Measurements from ENCODE around the gene ITGB2. TPM values are rescaled to one million over a fixed set of nuclear protein-coding genes. Genes with fewer than 3 reads are reported as not detected.
A peak's percentile ranks its signal among the peaks of the same experiment; 100 is the strongest.

ITGB2 gene
- total RNA-seq, 1 experiment from 2014 or later = 1.5 TPM

DNA sequence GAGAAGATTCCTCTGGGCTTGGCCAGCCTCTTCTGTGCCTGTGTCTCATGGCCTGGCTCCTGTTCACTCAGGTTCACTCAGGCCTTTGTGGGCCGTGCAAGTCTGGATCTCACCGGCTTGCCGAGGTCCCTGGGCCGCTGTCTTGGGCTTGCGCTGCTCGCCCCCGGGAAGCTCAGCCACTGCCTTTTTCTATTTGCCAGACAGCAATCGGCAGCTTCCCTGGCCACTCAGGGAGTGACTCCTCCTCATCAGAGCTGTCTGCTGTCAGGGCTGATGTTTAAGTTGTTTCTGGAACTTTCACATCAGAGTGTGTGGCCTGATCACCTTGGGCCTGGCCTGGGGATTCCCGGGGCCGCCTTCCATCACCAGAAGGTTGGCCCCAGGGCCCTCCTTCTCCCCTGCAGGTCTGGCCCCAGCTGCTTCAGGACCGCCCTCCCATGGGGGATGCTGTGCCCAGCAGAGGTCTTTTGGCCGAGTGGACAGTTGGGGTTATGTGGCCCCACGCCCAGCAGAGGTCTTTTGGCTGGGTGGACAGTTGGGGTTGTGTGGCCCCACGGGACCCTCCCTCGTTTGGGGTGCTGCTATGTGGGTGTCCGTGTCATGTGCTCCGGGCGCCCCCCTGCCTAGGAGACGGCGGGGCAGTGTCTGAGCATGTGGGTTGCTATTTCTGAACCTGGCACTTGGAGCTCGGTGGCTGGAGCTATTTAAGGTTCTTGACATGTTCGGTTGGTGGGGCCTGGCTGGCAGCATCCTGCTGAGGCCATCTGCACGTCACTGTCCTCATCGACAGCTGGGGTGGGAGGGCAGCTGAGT lies 31.6 kb upstream of the ITGB2 start (continued):
- TF ChIP-seq, protein P1, sequence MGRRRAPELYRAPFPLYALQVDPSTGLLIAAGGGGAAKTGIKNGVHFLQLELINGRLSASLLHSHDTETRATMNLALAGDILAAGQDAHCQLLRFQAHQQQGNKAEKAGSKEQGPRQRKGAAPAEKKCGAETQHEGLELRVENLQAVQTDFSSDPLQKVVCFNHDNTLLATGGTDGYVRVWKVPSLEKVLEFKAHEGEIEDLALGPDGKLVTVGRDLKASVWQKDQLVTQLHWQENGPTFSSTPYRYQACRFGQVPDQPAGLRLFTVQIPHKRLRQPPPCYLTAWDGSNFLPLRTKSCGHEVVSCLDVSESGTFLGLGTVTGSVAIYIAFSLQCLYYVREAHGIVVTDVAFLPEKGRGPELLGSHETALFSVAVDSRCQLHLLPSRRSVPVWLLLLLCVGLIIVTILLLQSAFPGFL (CRISPR knock-in tag; IDR thresholded peaks at IDR 0.05; ENCODE audit: borderline replicate concordance) = no peak
- TF ChIP-seq, protein P2, sequence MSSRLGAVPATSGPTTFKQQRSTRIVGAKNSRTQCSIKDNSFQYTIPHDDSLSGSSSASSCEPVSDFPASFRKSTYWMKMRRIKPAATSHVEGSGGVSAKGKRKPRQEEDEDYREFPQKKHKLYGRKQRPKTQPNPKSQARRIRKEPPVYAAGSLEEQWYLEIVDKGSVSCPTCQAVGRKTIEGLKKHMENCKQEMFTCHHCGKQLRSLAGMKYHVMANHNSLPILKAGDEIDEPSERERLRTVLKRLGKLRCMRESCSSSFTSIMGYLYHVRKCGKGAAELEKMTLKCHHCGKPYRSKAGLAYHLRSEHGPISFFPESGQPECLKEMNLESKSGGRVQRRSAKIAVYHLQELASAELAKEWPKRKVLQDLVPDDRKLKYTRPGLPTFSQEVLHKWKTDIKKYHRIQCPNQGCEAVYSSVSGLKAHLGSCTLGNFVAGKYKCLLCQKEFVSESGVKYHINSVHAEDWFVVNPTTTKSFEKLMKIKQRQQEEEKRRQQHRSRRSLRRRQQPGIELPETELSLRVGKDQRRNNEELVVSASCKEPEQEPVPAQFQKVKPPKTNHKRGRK (CRISPR knock-in tag; IDR thresholded peaks at IDR 0.05; ENCODE audit: borderline replicate concordance) = no peak
- TF ChIP-seq, protein P3, sequence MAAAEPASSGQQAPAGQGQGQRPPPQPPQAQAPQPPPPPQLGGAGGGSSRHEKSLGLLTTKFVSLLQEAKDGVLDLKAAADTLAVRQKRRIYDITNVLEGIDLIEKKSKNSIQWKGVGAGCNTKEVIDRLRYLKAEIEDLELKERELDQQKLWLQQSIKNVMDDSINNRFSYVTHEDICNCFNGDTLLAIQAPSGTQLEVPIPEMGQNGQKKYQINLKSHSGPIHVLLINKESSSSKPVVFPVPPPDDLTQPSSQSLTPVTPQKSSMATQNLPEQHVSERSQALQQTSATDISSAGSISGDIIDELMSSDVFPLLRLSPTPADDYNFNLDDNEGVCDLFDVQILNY (CRISPR knock-in tag; IDR thresholded peaks at IDR 0.05) = no peak
- TF ChIP-seq MXD4 (CRISPR knock-in tag; IDR thresholded peaks at IDR 0.05; ENCODE audit: borderline replicate concordance) = no peak

DNA sequence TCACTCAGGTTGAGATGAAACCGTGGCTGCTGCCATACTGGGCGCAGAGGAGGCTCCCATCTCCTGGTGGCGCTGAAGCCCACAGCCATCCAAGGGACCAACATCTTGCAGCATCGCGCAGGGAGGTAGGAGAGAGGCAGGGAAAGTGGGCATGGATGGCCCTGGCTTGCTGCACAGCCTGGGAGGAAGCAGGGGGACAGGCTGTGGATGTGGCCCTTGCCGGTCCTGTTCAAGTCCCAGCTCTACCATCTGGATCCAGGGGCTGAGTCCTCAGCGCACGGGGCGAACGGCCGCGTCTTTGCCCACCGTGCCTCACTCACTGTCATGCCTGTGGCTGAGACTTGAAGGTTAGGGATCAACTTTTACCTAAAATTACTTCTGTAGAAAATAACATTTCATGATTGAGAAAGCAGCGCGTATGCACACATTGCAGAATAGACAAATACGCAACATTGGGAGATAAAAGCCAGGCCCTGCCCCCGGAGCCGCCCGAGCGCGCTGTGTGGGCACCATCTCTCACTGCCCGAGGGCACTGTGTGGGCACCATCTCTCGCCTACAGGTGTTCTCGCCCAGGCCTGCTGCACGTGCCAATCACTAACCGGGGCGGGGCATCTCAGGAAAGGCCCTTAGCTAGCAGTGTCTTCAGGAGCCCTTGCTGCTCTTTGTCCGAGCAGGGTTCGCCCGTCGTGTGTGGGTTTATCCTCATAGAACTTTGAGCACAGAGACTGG lies 30.7 kb upstream of the ITGB2 start:
- Mint-ChIP-seq H3K36me3 (peaks cover 18% of the 10 kb centered on the region), H3K27me3 (ENCODE audit: low read depth) (no peaks in the 10 kb centered on the region), H3K9me3 (no peaks in the 10 kb centered on the region), H3K27ac (peak overlapping the region; percentile 36; the same call in 1 of the 2 replicates), H3K4me1 (0 out of 2 replicates have a peak, but pooled peaks cover 2% of the 10 kb centered on the region), H3K4me3 (no peak overlapping the region)
- ATAC-seq (no peak), DNase-seq (ENCODE audit: low spot score) (no peak)
- TF ChIP-seq NFE2L1 (CRISPR knock-in tag; IDR thresholded peaks at IDR 0.05) = no peak
- TF ChIP-seq, protein P4, sequence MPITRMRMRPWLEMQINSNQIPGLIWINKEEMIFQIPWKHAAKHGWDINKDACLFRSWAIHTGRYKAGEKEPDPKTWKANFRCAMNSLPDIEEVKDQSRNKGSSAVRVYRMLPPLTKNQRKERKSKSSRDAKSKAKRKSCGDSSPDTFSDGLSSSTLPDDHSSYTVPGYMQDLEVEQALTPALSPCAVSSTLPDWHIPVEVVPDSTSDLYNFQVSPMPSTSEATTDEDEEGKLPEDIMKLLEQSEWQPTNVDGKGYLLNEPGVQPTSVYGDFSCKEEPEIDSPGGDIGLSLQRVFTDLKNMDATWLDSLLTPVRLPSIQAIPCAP (CRISPR knock-in tag; IDR thresholded peaks at IDR 0.05) = no peak
- TF ChIP-seq, protein P5, sequence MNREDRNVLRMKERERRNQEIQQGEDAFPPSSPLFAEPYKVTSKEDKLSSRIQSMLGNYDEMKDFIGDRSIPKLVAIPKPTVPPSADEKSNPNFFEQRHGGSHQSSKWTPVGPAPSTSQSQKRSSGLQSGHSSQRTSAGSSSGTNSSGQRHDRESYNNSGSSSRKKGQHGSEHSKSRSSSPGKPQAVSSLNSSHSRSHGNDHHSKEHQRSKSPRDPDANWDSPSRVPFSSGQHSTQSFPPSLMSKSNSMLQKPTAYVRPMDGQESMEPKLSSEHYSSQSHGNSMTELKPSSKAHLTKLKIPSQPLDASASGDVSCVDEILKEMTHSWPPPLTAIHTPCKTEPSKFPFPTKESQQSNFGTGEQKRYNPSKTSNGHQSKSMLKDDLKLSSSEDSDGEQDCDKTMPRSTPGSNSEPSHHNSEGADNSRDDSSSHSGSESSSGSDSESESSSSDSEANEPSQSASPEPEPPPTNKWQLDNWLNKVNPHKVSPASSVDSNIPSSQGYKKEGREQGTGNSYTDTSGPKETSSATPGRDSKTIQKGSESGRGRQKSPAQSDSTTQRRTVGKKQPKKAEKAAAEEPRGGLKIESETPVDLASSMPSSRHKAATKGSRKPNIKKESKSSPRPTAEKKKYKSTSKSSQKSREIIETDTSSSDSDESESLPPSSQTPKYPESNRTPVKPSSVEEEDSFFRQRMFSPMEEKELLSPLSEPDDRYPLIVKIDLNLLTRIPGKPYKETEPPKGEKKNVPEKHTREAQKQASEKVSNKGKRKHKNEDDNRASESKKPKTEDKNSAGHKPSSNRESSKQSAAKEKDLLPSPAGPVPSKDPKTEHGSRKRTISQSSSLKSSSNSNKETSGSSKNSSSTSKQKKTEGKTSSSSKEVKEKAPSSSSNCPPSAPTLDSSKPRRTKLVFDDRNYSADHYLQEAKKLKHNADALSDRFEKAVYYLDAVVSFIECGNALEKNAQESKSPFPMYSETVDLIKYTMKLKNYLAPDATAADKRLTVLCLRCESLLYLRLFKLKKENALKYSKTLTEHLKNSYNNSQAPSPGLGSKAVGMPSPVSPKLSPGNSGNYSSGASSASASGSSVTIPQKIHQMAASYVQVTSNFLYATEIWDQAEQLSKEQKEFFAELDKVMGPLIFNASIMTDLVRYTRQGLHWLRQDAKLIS (CRISPR knock-in tag; IDR thresholded peaks at IDR 0.05; ENCODE audit: borderline replicate concordance) = no peak
- TF ChIP-seq, protein P6, sequence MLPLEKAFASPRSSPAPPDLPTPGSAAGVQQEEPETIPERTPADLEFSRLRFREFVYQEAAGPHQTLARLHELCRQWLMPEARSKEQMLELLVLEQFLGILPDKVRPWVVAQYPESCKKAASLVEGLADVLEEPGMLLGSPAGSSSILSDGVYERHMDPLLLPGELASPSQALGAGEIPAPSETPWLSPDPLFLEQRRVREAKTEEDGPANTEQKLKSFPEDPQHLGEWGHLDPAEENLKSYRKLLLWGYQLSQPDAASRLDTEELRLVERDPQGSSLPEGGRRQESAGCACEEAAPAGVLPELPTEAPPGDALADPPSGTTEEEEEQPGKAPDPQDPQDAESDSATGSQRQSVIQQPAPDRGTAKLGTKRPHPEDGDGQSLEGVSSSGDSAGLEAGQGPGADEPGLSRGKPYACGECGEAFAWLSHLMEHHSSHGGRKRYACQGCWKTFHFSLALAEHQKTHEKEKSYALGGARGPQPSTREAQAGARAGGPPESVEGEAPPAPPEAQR (CRISPR knock-in tag; IDR thresholded peaks at IDR 0.05) = no peak
- TF ChIP-seq, protein P7, sequence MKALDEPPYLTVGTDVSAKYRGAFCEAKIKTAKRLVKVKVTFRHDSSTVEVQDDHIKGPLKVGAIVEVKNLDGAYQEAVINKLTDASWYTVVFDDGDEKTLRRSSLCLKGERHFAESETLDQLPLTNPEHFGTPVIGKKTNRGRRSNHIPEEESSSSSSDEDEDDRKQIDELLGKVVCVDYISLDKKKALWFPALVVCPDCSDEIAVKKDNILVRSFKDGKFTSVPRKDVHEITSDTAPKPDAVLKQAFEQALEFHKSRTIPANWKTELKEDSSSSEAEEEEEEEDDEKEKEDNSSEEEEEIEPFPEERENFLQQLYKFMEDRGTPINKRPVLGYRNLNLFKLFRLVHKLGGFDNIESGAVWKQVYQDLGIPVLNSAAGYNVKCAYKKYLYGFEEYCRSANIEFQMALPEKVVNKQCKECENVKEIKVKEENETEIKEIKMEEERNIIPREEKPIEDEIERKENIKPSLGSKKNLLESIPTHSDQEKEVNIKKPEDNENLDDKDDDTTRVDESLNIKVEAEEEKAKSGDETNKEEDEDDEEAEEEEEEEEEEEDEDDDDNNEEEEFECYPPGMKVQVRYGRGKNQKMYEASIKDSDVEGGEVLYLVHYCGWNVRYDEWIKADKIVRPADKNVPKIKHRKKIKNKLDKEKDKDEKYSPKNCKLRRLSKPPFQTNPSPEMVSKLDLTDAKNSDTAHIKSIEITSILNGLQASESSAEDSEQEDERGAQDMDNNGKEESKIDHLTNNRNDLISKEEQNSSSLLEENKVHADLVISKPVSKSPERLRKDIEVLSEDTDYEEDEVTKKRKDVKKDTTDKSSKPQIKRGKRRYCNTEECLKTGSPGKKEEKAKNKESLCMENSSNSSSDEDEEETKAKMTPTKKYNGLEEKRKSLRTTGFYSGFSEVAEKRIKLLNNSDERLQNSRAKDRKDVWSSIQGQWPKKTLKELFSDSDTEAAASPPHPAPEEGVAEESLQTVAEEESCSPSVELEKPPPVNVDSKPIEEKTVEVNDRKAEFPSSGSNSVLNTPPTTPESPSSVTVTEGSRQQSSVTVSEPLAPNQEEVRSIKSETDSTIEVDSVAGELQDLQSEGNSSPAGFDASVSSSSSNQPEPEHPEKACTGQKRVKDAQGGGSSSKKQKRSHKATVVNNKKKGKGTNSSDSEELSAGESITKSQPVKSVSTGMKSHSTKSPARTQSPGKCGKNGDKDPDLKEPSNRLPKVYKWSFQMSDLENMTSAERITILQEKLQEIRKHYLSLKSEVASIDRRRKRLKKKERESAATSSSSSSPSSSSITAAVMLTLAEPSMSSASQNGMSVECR (CRISPR knock-in tag; IDR thresholded peaks at IDR 0.05; ENCODE audit: borderline replicate concordance) = no peak
- TF ChIP-seq ZNF138 (CRISPR knock-in tag; conservative IDR thresholded peaks at IDR 0.05) = no peak
- no peak for TF ChIP-seq CREM (CRISPR knock-in tag; IDR thresholded peaks at IDR 0.05)
- POLR2A ChIA-PET = no interaction called here
- CTCF ChIA-PET = interaction anchor here (1.5 to 2.0 kb wide), 2 partner anchors 176 to 187 kb away, joined by 4 to 5 read pairs; no protein-coding TSS in a partner anchor
